C4-2B (cell line): ENCODE data around the gene NRXN3.

ENCODE experiments used
- CTCF ChIP-seq: fragments of 450-650 bp; conservative IDR thresholded peaks from 2 replicates; pipeline ENCODE4 v1.5.1; 2017; ENCODE audit warnings: mild to moderate bottlenecking
- ZFX ChIP-seq: fragments of 450-650 bp; IDR thresholded peaks from 2 replicates; pipeline ENCODE4 v1.6.1; 2017

GRCh38 chr14:79225815-79226214, 1055.6 kb downstream of the NRXN3 start:
- TF ChIP-seq CTCF (no peak), ZFX (no peak)
